ENCODE results near the gene SMARCA2. TPM values are rescaled to one million over a fixed set of nuclear protein-coding genes. Genes with fewer than 3 reads are reported as not detected.

The SMARCA2 gene
- total and polyA plus RNA-seq, 4 donors = 18.8 to 67.0 (median 41.1) TPM

DNA sequence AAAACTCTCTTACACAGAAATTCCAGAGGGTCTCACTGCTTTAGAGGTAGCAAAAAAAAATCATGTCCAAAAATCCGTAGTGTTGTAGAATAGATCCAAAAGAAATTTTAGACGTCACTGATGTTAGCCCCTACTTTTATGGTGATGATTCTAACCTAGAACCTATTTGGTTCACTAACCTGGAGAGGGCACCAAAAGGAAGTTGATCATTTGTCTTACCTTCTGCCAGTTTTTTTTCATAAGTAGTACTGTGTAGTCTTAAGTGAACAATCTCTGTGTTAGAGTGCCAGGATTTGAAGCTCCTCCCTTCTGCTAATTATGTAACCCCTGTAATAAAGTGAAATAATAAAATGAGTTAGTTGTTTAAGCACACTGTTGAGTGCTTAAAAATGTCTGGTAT is 215.2 kb downstream of the SMARCA2 start:
- 96% methylated on average over 2 of the region's 2 CpGs for WGBS

DNA sequence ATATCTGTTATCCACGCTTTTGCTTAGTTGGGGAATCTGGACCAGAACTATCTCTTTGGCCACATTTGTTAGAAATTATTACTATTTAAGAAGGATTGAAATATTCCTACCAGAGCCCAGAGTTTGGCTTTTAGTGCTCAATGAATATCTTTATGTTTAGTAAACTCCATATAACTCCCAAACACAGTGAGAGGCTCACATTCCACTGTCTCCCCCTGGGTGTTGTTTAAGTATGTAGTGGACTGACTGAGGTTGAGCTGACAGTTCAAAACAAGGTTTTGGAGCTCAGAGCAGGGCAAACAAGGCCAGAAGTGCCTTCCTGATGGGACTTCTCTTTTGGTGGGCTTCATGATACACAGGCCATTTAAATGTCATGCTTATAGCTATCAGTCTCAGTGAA is 216.0 kb downstream of the SMARCA2 start:
- Histone ChIP-seq H3K9me3 (ENCODE audit: control insufficient read depth in 4 of 4, low read length in 3 of 4) (no peaks in the 10 kb centered on the region), H3K27me3 (ENCODE audit: control insufficient read depth in 4 of 4, insufficient read depth in 4 of 4, low read length in 3 of 4) (no peaks in the 10 kb centered on the region), H3K4me1 (ENCODE audit: control insufficient read depth in 4 of 4, insufficient read depth in 4 of 4, low read length in 3 of 4) (no peaks in the 10 kb centered on the region), H3K4me3 (ENCODE audit: low read depth in 1 of 3, low read length in 3 of 3) (no peak overlapping the region), H3K27ac (ENCODE audit: low read depth in 1 of 2, low read length in 2 of 2) (no peak overlapping the region), H3K36me3 (ENCODE audit: control insufficient read depth in 4 of 4, insufficient read depth in 3 of 4, low read depth in 1 of 4, low read length in 3 of 4) (no peaks in the 10 kb centered on the region), H3K9ac (ENCODE audit: low read depth in 1 of 2, low read length in 2 of 2) (no peak overlapping the region)
- no peak for DNase-seq (ENCODE audit: low spot score)
- TF ChIP-seq, protein P1, sequence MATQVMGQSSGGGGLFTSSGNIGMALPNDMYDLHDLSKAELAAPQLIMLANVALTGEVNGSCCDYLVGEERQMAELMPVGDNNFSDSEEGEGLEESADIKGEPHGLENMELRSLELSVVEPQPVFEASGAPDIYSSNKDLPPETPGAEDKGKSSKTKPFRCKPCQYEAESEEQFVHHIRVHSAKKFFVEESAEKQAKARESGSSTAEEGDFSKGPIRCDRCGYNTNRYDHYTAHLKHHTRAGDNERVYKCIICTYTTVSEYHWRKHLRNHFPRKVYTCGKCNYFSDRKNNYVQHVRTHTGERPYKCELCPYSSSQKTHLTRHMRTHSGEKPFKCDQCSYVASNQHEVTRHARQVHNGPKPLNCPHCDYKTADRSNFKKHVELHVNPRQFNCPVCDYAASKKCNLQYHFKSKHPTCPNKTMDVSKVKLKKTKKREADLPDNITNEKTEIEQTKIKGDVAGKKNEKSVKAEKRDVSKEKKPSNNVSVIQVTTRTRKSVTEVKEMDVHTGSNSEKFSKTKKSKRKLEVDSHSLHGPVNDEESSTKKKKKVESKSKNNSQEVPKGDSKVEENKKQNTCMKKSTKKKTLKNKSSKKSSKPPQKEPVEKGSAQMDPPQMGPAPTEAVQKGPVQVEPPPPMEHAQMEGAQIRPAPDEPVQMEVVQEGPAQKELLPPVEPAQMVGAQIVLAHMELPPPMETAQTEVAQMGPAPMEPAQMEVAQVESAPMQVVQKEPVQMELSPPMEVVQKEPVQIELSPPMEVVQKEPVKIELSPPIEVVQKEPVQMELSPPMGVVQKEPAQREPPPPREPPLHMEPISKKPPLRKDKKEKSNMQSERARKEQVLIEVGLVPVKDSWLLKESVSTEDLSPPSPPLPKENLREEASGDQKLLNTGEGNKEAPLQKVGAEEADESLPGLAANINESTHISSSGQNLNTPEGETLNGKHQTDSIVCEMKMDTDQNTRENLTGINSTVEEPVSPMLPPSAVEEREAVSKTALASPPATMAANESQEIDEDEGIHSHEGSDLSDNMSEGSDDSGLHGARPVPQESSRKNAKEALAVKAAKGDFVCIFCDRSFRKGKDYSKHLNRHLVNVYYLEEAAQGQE (IDR thresholded peaks at IDR 0.05) = no peak
- TF ChIP-seq GABPA (IDR thresholded peaks at IDR 0.05 in 1 of 2, conservative IDR thresholded peaks at IDR 0.05 in 1 of 2) = no peak
- TF ChIP-seq, protein P2, sequence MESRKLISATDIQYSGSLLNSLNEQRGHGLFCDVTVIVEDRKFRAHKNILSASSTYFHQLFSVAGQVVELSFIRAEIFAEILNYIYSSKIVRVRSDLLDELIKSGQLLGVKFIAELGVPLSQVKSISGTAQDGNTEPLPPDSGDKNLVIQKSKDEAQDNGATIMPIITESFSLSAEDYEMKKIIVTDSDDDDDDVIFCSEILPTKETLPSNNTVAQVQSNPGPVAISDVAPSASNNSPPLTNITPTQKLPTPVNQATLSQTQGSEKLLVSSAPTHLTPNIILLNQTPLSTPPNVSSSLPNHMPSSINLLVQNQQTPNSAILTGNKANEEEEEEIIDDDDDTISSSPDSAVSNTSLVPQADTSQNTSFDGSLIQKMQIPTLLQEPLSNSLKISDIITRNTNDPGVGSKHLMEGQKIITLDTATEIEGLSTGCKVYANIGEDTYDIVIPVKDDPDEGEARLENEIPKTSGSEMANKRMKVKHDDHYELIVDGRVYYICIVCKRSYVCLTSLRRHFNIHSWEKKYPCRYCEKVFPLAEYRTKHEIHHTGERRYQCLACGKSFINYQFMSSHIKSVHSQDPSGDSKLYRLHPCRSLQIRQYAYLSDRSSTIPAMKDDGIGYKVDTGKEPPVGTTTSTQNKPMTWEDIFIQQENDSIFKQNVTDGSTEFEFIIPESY (IDR thresholded peaks at IDR 0.05) = no peak
- TF ChIP-seq TAF1 (conservative IDR thresholded peaks at IDR 0.05) = no peak
- no peak for TF ChIP-seq YY1 (IDR thresholded peaks at IDR 0.05)
- TF ChIP-seq, protein P3, sequence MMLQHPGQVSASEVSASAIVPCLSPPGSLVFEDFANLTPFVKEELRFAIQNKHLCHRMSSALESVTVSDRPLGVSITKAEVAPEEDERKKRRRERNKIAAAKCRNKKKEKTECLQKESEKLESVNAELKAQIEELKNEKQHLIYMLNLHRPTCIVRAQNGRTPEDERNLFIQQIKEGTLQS (IDR thresholded peaks at IDR 0.05) = no peak
- no peak for TF ChIP-seq HNF4G (IDR thresholded peaks at IDR 0.05)
- TF ChIP-seq NR2F2 (IDR thresholded peaks at IDR 0.05) = no peak
- no peak for TF ChIP-seq JUND (IDR thresholded peaks at IDR 0.05)
- TF ChIP-seq RAD21 (IDR thresholded peaks at IDR 0.05) = no peak
- TF ChIP-seq RXRA (IDR thresholded peaks at IDR 0.05) = no peak
- TF ChIP-seq EGR1 (IDR thresholded peaks at IDR 0.05; ENCODE audit: low read depth in 2 of 2) = no peak
- TF ChIP-seq, protein P4, sequence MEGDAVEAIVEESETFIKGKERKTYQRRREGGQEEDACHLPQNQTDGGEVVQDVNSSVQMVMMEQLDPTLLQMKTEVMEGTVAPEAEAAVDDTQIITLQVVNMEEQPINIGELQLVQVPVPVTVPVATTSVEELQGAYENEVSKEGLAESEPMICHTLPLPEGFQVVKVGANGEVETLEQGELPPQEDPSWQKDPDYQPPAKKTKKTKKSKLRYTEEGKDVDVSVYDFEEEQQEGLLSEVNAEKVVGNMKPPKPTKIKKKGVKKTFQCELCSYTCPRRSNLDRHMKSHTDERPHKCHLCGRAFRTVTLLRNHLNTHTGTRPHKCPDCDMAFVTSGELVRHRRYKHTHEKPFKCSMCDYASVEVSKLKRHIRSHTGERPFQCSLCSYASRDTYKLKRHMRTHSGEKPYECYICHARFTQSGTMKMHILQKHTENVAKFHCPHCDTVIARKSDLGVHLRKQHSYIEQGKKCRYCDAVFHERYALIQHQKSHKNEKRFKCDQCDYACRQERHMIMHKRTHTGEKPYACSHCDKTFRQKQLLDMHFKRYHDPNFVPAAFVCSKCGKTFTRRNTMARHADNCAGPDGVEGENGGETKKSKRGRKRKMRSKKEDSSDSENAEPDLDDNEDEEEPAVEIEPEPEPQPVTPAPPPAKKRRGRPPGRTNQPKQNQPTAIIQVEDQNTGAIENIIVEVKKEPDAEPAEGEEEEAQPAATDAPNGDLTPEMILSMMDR (IDR thresholded peaks at IDR 0.05; ENCODE audit: low read depth, low read length, missing input control) = no peak
- TF ChIP-seq, protein P5, sequence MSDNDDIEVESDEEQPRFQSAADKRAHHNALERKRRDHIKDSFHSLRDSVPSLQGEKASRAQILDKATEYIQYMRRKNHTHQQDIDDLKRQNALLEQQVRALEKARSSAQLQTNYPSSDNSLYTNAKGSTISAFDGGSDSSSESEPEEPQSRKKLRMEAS (IDR thresholded peaks at IDR 0.05) = no peak
- WGBS = 99% methylated on average over 1 of the region's 1 CpG

More for the DNA sequence above, 215.2 kb downstream of the SMARCA2 start:
- TF ChIP-seq FOXA1 (IDR thresholded peaks at IDR 0.05) (no peak), HNF4G (IDR thresholded peaks at IDR 0.05) (no peak)
- TF ChIP-seq, protein P4 (IDR thresholded peaks at IDR 0.05; ENCODE audit: low read depth, low read length, missing input control) = no peak
- TF ChIP-seq, protein P3 (IDR thresholded peaks at IDR 0.05) = no peak
- no peak overlapping the region for H3K4me3 ChIP-seq (ENCODE audit: low read depth in 1 of 3, low read length in 3 of 3)
- H3K27me3 ChIP-seq (ENCODE audit: control insufficient read depth in 4 of 4, insufficient read depth in 4 of 4, low read length in 3 of 4) = no peaks in the 10 kb centered on the region
- no peak for DNase-seq (ENCODE audit: low spot score)
- no peaks in the 10 kb centered on the region for H3K36me3 ChIP-seq (ENCODE audit: control insufficient read depth in 4 of 4, insufficient read depth in 3 of 4, low read depth in 1 of 4, low read length in 3 of 4)
- H3K9ac ChIP-seq (ENCODE audit: low read depth in 1 of 2, low read length in 2 of 2) = no peak overlapping the region
- no peak overlapping the region for H3K27ac ChIP-seq (ENCODE audit: low read depth in 1 of 2, low read length in 2 of 2)
- no peaks in the 10 kb centered on the region for H3K4me1 ChIP-seq (ENCODE audit: control insufficient read depth in 4 of 4, insufficient read depth in 4 of 4, low read length in 3 of 4)
- no peaks in the 10 kb centered on the region for H3K9me3 ChIP-seq (ENCODE audit: control insufficient read depth in 4 of 4, low read length in 3 of 4)

Data from liver (tissue), 9 donors.